Endothelial cell of umbilical vein (primary cell): ENCODE results near the gene RABGGTA.

ENCODE experiments used
- EZH2 ChIP-seq: IDR thresholded peaks from 2 replicates; pipeline ENCODE4 v1.6.1; 2012; ENCODE audit warnings: borderline replicate concordance, low read depth, mild to moderate bottlenecking, moderate library complexity, low read length, inconsistent platforms; ENCODE audit not compliant: severe bottlenecking
- FOS ChIP-seq: IDR thresholded peaks from 2 replicates; pipeline ENCODE4 v1.6.1; 2011; ENCODE audit warnings: mild to moderate bottlenecking, low read length, moderate library complexity, borderline replicate concordance; ENCODE audit not compliant: insufficient read depth
- GATA2 ChIP-seq: IDR thresholded peaks from 2 replicates; pipeline ENCODE4 v1.7.0; 2011; ENCODE audit warnings: low read depth, mild to moderate bottlenecking, moderate library complexity, mixed read lengths, low read length; ENCODE audit not compliant: insufficient read length, insufficient read depth
- JUN ChIP-seq: IDR thresholded peaks from 2 replicates; pipeline ENCODE4 v1.6.1; 2011; ENCODE audit warnings: borderline replicate concordance, low read depth; ENCODE audit not compliant: insufficient read length, insufficient read depth
- MYC ChIP-seq: IDR thresholded peaks from one replicate; pipeline ENCODE4 v1.6.1; 2011; ENCODE audit warnings: mild to moderate bottlenecking, low read depth, low read length
- POLR2A ChIP-seq: IDR thresholded peaks from 2 replicates; pipeline ENCODE4 v1.6.1; 2012; ENCODE audit warnings: low read depth, mild to moderate bottlenecking, control low read depth, low read length
- POLR2AphosphoS5 ChIP-seq: IDR thresholded peaks from 2 replicates; pipeline ENCODE4 v1.6.1; 2012; ENCODE audit warnings: low read depth, mild to moderate bottlenecking, control low read depth, low read length, moderate library complexity; ENCODE audit not compliant: insufficient read depth
- TF ChIP-seq, protein P1 (sequence below), 2 donors: IDR thresholded peaks; 1 replicate in 1 of 2; 2 replicates in 1 of 2; pipeline ENCODE4 v1.5.1; 2011; ENCODE audit warnings: low read length in 2 of 2, mild to moderate bottlenecking in 2 of 2, moderate library complexity in 2 of 2, control low read depth in 1 of 2, inconsistent platforms in 1 of 2, low read depth in 1 of 2; ENCODE audit not compliant: insufficient read depth in 1 of 2; ENCODE audit errors: extremely low read depth in 1 of 2
- TF ChIP-seq, protein P2 (sequence below): IDR thresholded peaks from 2 replicates; pipeline ENCODE4 v1.6.1; 2011; ENCODE audit not compliant: insufficient read depth, insufficient read length

DNA sequence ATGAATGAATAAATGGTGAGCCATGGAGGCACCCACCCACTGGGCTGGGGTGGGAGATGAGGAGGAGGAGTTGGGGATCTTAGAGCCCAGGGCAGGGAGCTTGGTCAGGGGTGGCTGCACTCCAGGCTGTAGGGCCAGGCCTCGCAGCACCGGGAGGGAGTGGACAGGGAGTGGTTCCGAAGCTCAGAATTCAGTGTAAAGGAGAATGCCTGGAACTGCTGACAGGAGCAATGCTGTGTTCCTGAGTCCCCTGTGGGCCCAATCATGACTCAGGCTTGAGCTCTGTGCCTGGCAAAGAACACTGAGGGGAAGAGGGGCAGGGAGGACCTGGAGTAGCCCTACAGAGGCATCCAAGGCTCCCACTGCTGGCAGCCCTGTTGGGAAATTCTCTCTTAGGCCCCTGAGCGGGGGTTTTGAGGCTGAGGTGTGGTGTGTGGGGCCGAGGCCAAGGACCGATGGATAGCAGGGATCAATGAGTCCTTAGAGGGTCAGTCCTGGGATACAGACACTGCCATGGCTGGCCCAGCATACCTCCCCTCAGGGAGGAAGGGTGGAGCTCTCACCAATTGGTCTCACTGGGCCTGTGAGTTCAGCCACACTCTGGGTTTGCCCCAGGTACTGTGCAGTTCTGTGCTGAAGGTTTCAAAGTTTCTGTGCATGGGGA, 9.5 kb upstream of the RABGGTA start:
- TF ChIP-seq, protein P1, sequence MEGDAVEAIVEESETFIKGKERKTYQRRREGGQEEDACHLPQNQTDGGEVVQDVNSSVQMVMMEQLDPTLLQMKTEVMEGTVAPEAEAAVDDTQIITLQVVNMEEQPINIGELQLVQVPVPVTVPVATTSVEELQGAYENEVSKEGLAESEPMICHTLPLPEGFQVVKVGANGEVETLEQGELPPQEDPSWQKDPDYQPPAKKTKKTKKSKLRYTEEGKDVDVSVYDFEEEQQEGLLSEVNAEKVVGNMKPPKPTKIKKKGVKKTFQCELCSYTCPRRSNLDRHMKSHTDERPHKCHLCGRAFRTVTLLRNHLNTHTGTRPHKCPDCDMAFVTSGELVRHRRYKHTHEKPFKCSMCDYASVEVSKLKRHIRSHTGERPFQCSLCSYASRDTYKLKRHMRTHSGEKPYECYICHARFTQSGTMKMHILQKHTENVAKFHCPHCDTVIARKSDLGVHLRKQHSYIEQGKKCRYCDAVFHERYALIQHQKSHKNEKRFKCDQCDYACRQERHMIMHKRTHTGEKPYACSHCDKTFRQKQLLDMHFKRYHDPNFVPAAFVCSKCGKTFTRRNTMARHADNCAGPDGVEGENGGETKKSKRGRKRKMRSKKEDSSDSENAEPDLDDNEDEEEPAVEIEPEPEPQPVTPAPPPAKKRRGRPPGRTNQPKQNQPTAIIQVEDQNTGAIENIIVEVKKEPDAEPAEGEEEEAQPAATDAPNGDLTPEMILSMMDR (IDR thresholded peaks at IDR 0.05; ENCODE audit: extremely low read depth in 1 of 2, insufficient read depth in 1 of 2, low read depth in 1 of 2, low read length in 2 of 2): no peak
- no peak for TF ChIP-seq POLR2AphosphoS5
- TF ChIP-seq, protein P2, sequence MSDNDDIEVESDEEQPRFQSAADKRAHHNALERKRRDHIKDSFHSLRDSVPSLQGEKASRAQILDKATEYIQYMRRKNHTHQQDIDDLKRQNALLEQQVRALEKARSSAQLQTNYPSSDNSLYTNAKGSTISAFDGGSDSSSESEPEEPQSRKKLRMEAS: no peak
- no peak for TF ChIP-seq GATA2
- TF ChIP-seq MYC: no peak
- TF ChIP-seq POLR2A: no peak
- TF ChIP-seq EZH2: no peak
- TF ChIP-seq JUN: no peak
- TF ChIP-seq FOS: no peak
